GM12892 (cell line): ENCODE measurements around the gene PPM1J.
A peak's percentile ranks its signal among the peaks of the same experiment; 100 is the strongest.

ENCODE experiments used
- DNase-seq: peaks from one replicate; pipeline ENCODE4 v3.0.0; 2011; ENCODE audit not compliant: insufficient read length
- FAIRE-seq: peaks from 2 replicates; lab custom pipeline; 2011; peaks lifted over from hg19 to GRCh38; lab: Jason Lieb, UNC
- POLR2A ChIP-seq: IDR thresholded peaks from 2 replicates; pipeline ENCODE4 v1.6.1; 2011; ENCODE audit warnings: low read depth, low read length, control low read depth
- POLR2AphosphoS5 ChIP-seq: IDR thresholded peaks from 2 replicates; pipeline ENCODE4 v1.6.1; 2011; ENCODE audit warnings: low read depth, low read length, control low read depth
- TAF1 ChIP-seq: IDR thresholded peaks from 2 replicates; pipeline ENCODE4 v1.6.1; 2011; ENCODE audit warnings: low read depth, mild to moderate bottlenecking, control low read depth, low read length, borderline replicate concordance

The PPM1J gene

DNA sequence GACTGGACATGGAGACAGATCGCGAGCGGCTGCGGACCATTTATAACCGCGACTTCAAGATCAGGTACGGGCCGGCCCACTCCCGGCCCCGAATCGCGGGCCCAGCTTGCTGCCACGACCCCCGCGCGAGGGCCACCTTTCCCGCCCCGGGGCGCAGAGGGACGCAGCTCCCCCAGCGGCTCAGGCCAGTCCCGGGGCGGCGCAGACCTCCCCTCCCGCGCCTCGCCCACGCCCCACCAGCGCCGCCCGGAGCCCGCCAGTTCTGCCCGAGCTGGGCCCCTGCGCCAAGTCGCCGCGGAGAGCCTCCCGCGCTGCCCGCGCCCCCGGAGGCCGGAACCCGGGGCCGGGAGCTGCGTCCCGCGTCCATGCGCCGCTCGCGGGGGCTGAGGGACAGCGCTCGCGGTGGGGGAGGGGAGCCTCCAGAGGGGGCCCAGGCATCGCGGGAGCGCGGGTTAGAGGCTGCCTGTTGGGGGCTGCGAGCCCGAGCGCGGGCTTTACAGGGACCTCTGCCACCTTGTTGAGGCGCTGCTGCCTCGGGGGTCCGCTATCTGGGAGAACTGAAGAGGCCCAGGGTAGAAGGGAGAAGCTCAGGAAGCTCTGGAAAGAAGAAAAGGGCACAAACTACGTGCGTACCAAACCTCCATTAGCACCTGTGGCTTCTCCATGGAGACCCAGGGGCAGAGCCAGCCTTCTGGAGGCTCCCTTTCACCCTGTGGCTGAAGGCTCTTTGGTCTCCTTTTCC is 40.0 kb downstream of the PPM1J start:
- no peak for TF ChIP-seq POLR2A
- no peak for TF ChIP-seq TAF1
- TF ChIP-seq POLR2AphosphoS5: no peak
- DNase-seq: peak; percentile 45
- no peak for FAIRE-seq

DNA sequence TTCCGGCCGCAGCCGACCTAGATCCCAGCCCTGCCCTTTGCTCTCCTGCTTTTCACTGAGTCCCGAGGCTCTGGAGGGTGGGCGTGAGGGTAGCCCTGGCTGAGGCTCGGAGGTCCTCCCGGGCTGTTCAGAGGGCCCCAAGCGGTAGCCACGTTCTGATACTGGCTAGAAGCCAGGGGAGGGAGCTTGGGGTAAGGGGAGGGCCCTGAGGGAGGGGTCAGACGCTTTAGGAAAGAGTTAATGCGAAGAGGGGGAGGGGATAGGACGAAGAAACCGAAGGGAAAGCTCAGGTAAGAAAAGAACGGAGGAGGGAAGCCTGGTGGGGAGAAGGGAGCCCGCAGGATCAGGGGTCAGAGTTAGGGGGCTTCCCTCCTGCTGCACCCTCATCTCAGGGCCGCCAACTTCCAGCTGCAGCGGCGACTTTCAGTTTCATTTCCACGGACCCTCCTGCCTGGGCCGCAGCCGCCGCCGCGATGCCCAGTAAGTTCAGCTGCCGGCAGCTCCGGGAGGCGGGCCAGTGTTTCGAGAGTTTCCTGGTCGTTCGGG is 40.6 kb downstream of the PPM1J start, which contains the start of gene MOV10:
MOV10 (plus strand) TSS at position 220 of the 546 bp plus-strand sequence; CDS start at position 474, 254 bp downstream.
- FAIRE-seq (peak; percentile 76), DNase-seq (peak; percentile 45)
- TF ChIP-seq TAF1 (peak; percentile 91), POLR2AphosphoS5 (peak; percentile 52; the same call in 1 of the 2 replicates), POLR2A (no peak; the same call in none of the 2 replicates)

DNA sequence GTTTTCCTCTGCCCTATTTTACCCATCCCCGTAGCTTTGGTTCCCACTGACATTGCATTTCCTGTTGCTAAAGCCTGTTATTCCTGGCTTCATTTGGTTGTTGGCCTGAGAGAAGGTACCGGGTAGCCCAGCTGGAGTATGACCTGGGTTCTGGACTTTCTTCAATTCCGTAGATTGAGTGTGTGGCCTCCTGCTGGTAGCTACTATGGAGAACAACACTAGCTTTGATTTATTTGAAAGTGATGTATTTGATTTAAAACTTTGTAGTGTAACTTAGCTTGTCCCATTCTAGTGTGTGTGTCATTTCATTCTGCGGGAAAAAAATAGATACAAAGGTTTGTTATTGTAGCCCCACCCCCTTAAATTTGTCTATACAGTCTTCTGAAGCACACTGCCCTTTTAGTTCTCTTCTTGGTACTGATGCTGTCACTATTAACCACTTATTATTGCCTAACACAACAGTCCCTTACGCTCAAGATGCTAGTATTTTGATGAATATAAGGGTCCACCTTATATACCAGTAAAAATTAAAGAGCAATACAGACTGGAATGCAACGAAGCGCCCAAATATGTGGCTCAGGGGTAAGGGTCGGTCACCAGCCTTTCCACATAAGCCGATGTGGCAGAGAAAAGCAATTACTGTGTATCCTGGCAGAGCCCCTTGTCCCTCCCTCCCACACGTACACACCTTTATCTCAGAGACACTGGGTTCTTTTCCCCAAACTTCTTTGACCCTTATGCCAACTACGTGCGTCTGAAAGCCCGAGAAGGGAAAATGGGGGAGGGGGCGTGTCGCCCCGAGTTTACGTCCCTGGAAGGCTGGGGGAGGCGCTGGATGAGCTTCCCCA is 41.3 kb downstream of the PPM1J start:
- DNase-seq (no peak), FAIRE-seq (peak; percentile 75)
- TF ChIP-seq POLR2AphosphoS5 (no peak), TAF1 (no peak), POLR2A (peak; percentile 2; the same call in 1 of the 2 replicates)

DNA sequence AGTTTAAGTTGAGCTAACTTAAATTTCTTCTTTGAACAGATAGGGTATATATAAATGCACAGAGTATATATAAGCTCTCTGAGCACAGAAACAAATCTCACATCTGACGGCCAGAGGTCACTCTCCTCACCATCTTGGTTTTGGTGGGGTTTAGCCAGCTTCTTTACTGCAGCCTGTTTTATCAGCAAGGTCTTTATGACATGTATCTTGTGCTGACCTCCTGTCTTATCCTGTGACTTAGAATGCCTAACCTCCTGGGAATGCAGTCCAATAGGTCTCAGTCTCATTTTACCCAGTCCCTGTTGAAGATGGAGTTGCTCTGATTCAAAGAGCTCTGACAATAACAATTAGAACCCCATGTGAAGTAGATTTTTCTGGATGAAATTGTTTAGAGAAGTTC is 42.3 kb downstream of the PPM1J start:
- DNase-seq (no peak), FAIRE-seq (no peak)
- TF ChIP-seq POLR2A: no peak
- TF ChIP-seq POLR2AphosphoS5: peak; percentile 50; the same call in 1 of the 2 replicates

DNA sequence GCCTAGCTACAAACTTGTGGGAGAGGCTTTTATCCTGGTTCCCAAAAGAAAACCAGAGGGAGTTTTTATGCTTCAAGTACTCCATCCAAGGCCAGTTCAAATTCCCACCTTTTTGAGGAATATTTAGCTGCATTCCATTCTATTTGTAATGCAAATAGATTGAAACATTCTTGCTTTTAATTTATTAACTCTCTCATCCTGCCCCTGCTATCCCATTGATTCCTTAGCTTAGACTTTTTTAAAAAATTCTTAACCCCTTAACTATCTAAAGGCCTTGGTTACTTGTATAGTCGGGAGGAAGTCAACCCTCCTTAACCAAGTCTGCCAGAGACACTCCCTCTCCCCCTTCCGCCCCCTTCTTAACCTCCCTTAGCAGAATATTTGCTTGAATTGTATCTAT is 43.1 kb downstream of the PPM1J start:
- DNase-seq (no peak), FAIRE-seq (no peak)
- no peak for TF ChIP-seq TAF1
- no peak for TF ChIP-seq POLR2A
- no peak for TF ChIP-seq POLR2AphosphoS5

DNA sequence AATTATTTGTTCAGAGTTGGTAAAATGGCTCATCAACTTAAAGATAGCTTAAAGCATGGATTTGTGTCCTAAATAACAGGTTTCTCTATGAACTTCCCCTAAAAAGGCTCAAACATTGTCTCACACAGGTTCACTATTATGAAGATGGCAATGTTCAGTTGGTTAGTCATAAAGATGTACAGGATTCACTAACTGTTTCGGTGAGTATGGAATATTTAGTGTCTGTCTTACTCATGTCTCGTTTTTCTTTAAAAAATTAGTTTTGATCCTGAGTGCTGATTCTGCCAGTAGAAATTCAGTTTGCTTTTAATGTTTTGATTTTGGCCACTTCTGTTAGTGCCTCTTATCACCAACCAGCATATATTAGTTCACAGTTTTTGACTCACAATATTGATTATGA is 48.2 kb downstream of the PPM1J start:
- DNase-seq (no peak), FAIRE-seq (no peak)
- TF ChIP-seq TAF1 (no peak), POLR2A (no peak), POLR2AphosphoS5 (no peak)

DNA sequence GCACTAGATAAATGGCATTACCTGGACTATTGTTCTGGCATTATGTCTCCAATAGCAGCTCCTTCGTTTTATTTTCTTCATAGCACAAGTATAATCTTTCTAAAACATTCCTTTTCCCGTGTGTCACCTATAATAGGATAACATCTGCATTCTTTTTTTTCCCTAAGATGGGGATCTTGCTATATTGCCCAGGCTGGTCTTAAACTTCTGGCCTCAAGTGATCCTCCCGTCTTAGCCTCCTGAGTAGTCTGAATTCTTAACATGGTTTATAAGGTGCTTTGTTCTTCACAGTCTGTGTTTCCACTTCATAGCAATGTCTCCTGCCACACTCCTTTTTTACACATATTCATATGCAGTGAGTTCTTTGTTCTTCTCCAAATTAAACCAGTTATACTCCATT is 49.3 kb downstream of the PPM1J start:
- TF ChIP-seq TAF1: no peak
- no peak for TF ChIP-seq POLR2AphosphoS5
- TF ChIP-seq POLR2A: no peak
- DNase-seq (no peak), FAIRE-seq (no peak)
